ENCODE measurements around the gene SYNDIG1. TPM values are rescaled to one million over a fixed set of nuclear protein-coding genes. Genes with fewer than 3 reads are reported as not detected.

SYNDIG1 gene
- total and polyA plus RNA-seq, 9 of the 15 experiments (the other 6 are each of a cell fraction or from before 2014, with no cell fraction given) = not detected

DNA sequence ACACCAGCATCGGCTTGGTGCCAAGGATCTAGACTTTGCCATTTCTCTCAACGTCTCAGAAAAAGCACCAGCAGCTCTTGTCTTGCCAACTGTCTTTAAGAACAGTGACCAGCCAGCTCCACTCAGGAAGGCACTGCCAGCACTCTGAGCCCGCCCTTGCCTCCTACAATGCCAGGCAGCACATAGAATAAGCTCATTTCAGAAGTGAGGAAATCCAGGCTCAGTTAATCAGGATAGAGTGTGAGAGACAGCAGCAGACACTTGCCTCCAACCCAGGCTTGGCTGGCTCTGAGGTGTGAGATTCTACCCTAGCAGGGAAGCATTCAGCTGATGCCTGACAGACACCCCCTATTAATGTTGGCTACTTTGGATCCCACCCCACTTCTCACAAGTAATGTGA is 4.3 kb upstream of the SYNDIG1 start (continued):
- TF ChIP-seq SRSF3 (IDR thresholded peaks at IDR 0.05; ENCODE audit: insufficient read depth, low read length) (no peak), MCM5 (IDR thresholded peaks at IDR 0.05; ENCODE audit: low read depth) (no peak), NUFIP1 (IDR thresholded peaks at IDR 0.05; ENCODE audit: partially characterized antibody) (no peak), HDAC2 (IDR thresholded peaks at IDR 0.05) (no peak), KLF1 (tag; IDR thresholded peaks at IDR 0.05) (no peak), ARID2 (IDR thresholded peaks at IDR 0.05) (no peak), CBX1 (IDR thresholded peaks at IDR 0.05; ENCODE audit: low read depth) (no peak), GTF2E2 (tag; IDR thresholded peaks at IDR 0.05) (no peak)
- TF ChIP-seq, protein P1, sequence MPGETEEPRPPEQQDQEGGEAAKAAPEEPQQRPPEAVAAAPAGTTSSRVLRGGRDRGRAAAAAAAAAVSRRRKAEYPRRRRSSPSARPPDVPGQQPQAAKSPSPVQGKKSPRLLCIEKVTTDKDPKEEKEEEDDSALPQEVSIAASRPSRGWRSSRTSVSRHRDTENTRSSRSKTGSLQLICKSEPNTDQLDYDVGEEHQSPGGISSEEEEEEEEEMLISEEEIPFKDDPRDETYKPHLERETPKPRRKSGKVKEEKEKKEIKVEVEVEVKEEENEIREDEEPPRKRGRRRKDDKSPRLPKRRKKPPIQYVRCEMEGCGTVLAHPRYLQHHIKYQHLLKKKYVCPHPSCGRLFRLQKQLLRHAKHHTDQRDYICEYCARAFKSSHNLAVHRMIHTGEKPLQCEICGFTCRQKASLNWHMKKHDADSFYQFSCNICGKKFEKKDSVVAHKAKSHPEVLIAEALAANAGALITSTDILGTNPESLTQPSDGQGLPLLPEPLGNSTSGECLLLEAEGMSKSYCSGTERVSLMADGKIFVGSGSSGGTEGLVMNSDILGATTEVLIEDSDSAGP (CRISPR knock-in tag; IDR thresholded peaks at IDR 0.05) = no peak
- TF ChIP-seq, protein P2, sequence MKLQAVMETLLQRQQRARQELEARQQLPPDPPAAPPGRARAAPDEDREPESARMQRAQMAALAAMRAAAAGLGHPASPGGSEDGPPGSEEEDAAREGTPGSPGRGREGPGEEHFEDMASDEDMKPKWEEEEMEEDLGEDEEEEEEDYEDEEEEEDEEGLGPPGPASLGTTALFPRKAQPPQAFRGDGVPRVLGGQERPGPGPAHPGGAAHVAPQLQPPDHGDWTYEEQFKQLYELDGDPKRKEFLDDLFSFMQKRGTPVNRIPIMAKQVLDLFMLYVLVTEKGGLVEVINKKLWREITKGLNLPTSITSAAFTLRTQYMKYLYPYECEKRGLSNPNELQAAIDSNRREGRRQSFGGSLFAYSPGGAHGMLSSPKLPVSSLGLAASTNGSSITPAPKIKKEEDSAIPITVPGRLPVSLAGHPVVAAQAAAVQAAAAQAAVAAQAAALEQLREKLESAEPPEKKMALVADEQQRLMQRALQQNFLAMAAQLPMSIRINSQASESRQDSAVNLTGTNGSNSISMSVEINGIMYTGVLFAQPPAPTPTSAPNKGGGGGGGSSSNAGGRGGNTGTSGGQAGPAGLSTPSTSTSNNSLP (IDR thresholded peaks at IDR 0.05; ENCODE audit: borderline replicate concordance, low read depth, low read length) = no peak
